GM18867 (cell line): ENCODE results near the gene GALNT15.

Experiments used
- ATAC-seq: cut with Tn5 transposase; IDR thresholded peaks from one replicate; pipeline ENCODE4 v1.9.1; 2021; ENCODE audit warnings: mild to moderate bottlenecking, moderate library complexity; ENCODE audit not compliant: unreplicated experiment

GALNT15 gene

DNA sequence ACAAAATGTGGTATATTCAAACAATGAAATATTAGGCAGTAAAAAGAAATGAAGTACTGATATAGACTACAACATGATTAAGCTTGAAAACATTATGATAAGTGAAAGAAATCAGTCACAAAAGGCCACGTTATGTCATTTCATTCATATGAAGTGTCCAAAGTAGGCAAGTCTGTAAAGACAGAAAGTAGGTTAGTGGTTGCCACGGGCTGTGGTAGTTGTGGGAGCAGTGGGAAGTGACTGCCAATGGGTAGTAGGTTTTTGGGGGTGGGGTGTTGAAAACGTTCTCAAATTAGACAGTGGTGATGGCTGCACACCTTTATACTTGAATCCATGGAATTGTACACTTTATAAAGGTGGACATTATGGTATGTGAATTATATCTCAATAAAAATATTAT is 12.1 kb downstream of the GALNT15 start:
- no peak for ATAC-seq

DNA sequence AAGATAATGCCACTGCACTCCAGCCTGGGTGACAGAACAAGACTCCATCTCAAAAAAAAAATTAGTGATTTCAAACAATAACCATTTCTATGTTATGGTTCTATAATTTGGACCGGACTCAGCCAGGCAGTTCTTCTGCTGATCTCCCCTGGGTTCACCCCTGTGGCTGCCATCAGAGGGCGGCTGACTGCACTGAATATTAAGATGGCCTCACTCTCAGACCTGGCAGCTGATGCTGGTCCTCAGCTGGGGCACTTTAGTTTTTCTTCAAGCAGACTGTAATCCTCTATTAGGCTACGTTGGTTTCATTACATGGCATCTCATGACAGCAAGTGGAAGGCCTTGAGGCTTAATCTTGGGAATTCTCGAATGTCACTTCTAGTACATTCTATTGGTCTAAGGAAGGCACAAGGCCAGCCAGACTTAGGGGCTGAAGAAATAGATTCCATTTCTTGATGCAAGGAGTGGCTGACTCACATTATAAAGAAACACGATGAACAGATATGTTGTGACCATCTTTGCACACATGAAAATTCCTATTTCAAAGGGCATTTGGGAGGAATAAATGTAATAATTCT is 12.8 kb downstream of the GALNT15 start:
- ATAC-seq = no peak

DNA sequence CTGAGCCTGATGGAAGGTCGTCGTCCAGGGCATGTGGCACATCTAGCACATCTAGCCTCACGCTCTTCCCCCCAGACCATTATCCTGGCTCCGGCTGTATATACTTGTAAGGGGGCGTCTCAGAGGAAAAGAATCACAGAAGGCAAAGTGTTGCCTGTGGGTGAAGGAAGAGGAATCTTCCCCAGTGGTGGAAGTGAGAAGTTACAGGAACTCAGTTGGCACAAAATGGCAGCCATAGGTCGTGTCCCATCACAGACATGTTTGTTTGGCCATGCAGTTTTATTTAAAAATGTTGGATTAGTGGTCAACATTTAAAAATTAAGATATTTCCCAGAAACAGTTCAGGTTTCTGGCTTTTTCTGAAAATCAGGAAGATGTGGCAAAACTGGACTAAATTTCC is 13.6 kb downstream of the GALNT15 start:
- no peak for ATAC-seq

DNA sequence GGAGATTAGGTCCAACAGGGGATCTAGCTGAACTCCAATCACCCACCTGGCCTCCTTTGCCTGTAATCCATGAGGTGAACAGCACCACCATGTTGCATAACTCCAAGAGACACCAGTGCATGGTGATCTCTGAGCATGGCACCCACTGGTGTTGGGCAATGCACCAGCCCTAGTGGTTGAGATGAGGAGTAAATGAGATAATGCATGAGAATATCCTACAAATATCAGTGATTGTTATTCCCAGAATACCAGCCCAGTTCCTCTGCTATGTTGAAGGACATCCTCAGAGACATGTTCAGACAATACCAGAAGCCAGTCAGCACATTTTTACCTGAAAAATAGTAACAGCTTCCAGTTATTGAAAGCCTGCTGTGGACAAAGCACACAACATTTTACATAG is 14.7 kb downstream of the GALNT15 start:
- ATAC-seq = no peak

DNA sequence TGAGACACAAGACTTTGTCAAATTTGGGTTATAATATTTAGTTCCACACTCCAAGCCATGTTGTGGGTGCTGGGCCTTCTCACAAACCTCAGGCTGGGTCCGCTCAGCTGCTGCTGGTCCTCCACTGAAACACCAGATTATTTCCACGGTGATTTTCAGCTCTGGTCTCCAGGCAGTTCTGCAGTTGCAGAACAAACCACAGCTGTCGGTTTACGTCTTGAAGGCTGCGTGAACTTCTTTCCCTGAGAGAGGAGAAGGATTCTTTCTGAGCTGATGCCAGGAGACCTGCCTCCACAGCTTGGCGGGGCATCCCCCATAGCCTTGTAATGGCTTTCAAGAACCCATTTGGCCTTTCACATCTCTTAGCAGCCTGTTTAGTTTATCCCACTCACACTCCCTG is 16.2 kb downstream of the GALNT15 start:
- no peak for ATAC-seq

DNA sequence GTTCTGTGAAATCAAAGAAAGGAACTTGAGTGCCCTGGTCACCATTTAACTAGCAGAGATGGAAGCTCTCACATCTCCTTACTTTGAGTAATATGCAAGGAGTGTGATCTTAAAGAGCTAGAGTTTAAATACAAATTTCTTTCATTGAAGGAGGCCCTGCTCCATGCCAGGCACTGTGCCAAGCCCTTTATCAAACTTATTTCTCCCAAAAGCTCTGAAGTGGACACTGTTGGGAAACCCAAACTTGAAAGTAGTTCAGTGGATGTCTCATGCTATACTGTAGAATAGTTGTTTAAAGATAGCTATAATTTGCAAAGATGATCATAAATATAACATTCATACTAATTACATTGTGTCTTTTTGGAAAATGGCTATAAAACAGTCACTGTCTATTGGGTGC is 17.1 kb downstream of the GALNT15 start:
- ATAC-seq = no peak

DNA sequence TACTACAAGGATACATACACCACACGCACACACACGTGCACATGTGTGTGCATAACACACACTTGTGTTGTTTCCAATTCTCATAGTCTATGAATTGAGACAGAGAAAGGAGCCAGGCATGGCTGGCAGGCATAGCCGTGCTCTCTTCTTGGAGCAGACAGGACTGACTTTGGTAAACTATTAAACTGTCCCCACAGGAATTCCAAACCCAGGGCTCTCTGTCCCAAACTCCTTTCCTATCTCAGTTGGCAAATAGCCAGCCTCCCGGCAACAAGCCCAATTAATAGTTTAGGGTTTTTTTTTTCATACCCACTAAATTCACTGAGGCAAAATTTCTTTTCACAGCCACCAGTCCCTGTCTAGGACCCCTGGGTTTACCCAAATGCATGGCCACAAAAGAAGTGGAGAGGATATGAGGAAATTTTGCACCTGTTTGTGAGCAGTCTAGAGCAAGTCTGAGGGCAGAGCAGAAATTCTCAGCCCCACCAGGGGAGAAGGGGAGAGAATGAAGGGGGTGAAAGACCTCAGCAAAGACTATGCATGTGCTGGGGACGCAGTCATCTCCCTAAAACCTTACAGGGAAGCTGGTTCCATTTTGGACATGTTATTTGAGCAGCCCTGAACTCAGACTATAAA is 17.8 kb downstream of the GALNT15 start:
- ATAC-seq = no peak

DNA sequence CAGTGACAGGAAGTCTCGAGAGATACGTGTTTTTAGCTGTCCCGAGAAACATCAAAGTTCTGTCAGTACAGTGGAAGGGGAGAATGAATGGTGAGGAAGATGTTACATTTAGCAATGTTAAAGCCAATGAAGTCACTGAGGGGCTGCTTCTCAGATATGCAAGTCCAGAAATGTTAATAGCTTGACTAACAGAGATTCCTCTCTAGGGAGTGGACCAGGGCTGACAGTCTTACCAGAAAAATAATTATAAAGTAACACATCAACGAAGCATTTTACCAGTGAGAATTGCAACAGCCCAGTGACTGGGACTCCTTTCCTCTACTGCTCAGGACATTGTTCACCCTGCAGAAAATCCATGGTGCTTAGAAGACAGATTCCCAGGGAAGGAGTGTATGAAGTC is 23.9 kb downstream of the GALNT15 start:
- no peak for ATAC-seq

DNA sequence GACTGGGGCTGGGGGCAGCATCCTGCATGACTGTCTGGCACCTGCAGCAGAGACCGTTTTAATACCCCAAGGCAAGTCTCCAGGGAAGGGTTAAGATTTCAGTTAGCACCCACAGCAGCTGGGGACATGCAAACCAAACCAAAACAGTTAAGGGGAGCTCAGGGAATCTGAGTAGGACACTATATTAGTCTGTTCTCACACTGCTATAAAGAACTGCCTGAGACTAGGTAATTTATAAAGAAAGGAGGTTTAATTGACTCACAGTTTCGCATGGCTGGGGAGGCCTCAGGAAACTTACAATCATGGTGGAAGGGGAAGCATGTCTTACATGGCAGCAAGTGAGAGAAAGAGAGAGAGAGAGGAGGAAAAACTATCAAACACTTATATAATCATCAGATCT is 25.3 kb downstream of the GALNT15 start:
- no peak for ATAC-seq

DNA sequence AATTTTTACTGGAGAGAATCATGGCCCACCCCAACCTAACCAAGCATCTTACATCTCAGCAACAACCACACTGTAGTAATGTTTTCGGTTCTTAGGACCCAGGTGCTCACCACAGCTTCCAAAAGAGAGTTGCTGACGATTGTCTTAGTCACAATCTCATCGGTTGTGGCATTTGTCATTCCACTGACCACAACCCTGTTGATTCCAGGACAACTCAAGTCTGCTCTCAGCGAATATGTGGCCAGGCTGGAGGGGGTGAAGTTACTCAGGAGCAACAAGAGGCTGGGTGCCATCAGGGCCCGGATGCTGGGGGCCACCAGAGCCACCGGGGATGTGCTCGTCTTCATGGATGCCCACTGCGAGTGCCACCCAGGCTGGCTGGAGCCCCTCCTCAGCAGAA is 25.9 kb downstream of the GALNT15 start:
- ATAC-seq = no peak

DNA sequence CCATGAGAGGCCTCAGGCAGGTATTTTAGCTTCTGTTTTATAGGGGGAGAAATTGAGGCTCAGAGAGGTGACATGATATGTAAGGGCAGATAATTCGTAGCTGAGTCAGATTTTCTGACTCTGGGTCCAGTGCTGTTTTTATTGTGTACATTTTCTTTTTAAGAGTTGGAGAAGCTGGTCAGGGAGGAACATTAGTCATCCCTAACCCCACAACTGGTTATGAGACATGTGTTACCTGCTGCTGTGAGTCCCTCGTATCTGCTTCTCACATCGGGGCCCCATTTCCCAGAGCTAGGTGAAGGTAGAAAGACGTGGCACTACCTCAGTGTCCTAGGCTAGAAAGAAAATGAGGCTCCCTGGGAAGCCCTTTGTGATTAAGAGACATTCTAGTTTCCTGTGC is 28.6 kb downstream of the GALNT15 start:
- no peak for ATAC-seq

DNA sequence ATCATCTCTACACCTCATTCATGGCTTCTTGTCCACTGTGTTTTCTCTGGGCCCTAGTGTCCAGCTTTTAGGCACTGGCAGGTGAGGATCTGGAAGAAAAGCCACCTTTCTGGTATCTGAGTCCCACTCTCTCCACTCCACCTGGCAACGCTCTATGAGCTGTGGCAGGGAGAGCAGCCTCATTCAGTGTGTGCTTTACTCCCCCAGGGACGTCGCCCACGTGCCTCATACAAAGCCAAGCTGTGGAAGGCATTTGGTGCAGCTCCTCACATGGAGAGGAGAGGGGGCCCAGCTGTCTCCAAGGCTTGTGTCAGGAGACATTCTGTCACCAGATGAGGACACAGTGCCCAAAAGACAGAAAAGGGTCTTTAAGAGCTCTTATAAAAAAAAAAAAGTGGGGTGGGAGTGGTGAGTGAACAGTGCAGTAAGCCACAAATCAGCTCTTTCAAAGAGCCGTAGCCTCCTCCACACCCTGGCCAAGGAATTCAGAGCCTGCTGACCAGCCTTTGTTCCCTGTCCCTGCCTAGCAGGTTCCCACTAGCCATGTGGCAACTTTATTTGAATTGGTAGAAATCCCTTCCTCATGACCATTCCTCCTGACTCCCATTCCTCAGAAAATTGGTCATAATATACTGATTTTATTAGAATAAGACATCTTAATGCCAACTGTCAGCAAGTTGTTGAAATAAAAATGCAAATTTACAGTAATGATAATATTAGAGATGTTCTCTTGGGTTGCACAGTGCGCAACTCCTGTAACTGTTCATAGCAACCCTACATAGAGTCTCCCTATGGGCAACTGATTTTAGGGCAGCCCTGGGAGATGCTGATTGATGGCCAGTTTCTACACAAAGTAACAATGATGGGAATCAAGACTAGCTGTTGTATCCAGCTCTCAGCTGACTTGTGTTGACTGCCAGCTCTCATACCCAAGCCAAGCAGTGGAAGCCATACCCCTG is 29.5 kb downstream of the GALNT15 start:
- ATAC-seq = no peak

DNA sequence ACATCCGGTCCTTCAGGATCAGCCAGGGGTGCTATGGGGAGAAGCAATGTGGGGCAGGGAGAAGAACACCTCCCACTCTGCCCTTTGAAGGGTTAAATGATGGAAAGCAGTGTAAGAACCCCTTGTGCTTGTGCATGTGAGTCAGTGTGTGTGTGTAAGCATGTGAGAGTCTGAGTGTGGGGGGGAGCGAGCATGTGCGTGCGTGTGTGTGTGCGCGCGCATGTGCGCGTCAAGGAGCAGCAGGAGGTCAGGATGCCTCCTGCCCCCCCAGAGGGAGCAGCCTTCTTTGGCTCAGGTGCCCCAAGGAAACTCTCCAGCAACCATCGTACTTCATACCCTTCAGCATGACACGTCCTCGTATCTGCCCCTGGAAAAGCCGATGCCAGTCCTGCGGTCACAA is 30.3 kb downstream of the GALNT15 start:
- no peak for ATAC-seq

DNA sequence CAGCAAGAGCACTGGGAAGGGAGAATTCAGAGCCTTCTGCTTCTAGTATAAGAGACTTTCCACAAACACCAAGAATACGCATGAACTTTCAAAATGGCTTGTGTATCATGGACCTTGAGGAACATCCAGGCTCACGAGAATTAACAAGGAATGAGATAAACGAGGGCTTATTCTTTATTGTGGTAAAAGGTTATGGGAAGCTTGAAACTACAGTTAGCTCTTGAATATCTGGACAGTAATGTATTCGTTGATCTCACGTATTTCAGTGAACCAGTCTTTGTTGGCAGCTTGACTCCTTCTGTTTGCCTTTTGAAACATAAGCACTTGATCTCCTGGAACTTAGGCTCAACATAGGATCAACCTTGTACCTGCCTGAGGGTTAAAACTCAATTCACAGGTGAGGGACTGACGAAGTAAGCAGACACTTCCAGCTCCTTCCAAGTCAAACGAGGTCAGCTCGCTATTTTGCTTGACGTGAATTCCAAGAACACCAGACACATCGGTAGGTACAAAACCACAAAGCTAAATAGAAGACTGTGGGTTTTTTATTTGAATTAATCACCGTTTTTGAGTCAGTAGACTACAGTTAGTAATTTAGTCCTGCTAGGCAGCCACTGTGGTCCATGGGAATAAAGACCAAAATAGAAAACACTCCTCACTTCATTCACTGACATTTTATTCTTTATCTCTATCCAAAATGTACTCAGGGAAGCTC is 30.8 kb downstream of the GALNT15 start:
- no peak for ATAC-seq

DNA sequence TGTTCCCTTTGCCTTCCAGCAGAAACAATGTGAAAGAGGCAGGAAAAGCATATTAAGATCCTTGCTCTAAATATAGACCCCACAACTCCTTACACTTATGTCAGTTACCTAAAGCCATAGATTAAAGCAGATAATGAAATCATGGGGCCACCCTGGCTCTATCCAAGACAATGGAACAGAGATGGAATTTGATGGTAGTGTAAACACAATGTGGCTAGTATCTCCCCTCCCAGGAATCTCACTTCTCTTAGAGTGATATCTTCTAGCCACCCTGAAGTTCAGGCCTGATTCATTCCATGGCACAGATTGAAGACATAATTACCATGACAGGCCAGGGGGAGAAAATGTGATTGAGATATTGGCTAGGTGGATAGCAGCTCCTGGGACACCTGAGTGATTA is 32.6 kb downstream of the GALNT15 start:
- no peak for ATAC-seq

DNA sequence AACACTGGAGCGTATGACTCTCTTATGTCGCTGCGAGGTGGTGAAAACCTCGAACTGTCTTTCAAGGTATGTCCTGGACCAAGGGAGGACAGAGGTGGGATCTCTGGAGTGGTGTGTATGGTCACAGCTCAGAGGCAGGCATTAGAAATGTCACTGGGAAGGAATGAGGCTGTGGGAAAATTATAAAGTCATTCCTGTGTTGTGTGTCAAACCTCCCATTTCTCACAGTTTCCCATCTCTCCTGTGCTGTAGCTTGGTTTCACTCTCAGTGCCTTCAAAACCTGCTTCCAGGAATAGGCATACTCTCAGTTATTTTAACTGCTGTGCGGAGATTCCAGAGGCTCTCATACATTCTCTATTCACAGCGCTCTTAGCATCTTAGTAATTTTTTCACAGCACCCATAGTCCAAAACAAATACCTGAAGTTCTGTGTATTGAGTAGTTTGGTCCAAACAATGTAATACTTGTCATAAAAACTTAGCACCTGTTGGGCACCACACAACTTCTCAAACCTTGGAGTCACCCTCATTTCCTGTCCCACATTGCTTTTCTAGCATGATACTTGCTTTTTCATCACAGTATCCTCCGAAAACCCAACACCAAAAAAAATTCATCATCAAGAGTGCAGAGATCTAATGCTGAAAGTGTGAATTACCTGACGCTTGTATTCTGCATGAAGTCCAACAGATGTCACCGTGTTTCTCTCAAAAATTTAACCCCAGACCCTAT is 36.9 kb downstream of the GALNT15 start:
- ATAC-seq = no peak

DNA sequence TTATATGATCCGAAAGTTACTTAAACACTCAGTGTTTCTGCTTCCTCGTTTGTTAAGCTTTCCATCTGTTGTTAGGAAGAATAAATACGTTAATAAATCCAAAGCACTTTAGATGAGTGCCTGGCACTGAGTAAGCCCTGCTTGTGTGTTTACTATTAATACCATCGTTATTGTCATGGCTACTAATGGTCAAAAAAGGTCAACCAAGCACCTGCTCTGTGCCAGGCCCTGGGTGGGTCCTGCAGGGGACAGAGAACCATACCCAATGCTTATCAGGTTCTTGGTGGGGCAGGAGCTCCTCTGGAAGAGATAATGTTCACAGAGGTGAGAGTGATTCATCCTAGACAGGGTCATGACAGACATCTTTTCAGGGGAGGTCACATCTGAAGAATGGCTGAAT is 39.9 kb downstream of the GALNT15 start:
- no peak for ATAC-seq

DNA sequence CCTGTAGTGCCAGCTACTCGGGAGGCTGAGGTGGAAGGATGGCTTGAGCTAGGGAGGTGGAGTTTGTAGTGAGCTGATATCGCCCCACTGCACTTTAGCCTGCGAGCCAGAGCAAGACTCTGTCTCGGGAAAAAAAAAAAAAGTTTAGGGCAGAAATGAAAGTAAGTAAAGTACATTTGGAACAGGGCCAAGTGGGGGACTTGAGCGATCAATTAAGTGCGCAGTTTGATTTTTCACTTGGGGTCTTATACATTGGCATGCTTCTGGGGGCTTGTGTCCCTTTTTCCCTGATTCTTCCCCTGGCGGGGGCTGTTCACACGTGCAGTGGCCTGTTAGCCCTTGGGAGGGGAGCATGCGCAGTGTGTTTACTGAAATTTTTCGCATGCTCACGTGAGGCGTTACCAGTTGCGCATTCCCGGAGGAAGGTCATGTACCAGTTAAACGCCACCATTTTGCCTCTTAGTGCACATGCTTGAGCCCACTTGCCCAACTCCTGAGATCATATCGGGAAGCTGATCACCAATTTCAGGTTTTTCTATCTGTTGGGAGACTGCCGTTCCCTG is 42.0 kb downstream of the GALNT15 start:
- no peak for ATAC-seq

DNA sequence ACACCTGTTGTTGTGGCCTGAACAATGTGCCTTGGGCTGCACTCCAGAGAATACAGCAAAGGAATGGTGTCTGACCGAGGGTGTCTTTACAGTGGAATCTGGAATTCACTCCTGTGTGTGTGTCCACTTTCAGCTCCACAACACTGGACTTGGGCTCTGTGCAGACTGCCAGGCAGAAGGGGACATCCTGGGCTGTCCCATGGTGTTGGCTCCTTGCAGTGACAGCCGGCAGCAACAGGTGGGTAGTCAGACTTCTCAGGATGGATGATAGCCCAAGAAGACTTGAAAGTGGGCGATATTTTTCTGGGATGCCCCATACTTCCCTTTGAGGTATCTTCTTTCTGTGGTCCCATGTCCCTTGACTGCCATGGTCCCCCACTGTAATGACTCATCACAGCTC is 45.3 kb downstream of the GALNT15 start:
- ATAC-seq = no peak

DNA sequence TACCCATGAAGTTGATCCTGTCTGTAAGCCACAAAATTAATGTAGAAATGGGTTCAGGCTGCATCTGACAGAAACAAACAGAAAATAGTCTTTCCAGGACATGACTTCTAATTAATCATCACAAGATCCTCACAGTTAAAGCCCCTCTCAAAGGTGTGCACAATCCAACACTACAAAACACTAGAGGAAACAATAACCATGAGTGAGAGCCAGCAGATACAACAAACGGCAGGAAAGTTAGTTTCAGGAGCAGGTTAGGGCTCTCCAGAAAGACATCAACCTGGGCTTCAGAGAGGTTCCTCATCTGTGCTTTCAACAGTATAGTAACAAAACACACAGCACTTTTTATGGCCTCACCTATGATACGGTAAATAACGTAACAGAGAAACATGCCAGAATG is 47.5 kb downstream of the GALNT15 start:
- ATAC-seq = no peak
